Natural killer cell (primary cell): ENCODE measurements around the gene SEH1L. TPM values are rescaled to one million over a fixed set of nuclear protein-coding genes. Genes with fewer than 3 reads are reported as not detected.
A peak's percentile ranks its signal among the peaks of the same experiment; 100 is the strongest.

Experiments
- ATAC-seq, 3 donors: fragments of 150-1000 bp in 2 of 3; fragments of 200-7000 bp in 1 of 3; cut with Tn5 transposase; 1 replicate in 1 of 3; 2 replicates in 2 of 3; pipeline ENCODE4 v1.10.0; 2021; ENCODE audit warnings: mild to moderate bottlenecking in 2 of 3, moderate library complexity in 2 of 3
- DNase-seq, 2 donors: peaks; one replicate each; pipeline versions ENCODE4 v3.0.0 to v3.0.0-alpha.2; 2013 to 2021; ENCODE audit warnings: mixed read lengths in 1 of 2
- H3K27ac ChIP-seq: one replicate; pipeline ENCODE4 v1.5.1; 2013; ENCODE audit warnings: mild to moderate bottlenecking, low read length
- H3K27me3 ChIP-seq: one replicate; pipeline ENCODE4 v1.6.1; 2013; ENCODE audit warnings: low read length; ENCODE audit not compliant: control insufficient read depth, insufficient read depth
- H3K36me3 ChIP-seq: one replicate; pipeline ENCODE4 v1.6.1; 2013; ENCODE audit warnings: low read length; ENCODE audit not compliant: control insufficient read depth, insufficient read depth
- H3K4me1 ChIP-seq: one replicate; pipeline ENCODE4 v1.6.1; 2013; ENCODE audit warnings: low read length; ENCODE audit not compliant: control insufficient read depth, insufficient read depth
- H3K4me3 ChIP-seq: one replicate; pipeline ENCODE4 v1.5.1; 2013; ENCODE audit warnings: low read length
- H3K9me3 ChIP-seq: one replicate; pipeline ENCODE4 v1.6.1; 2013; ENCODE audit warnings: low read length; ENCODE audit not compliant: control insufficient read depth, insufficient read depth
- H3K27ac Mint-ChIP-seq, 2 donors: one replicate each; pipeline ENCODE4 v1.8.0; 2022; ENCODE audit warnings: mild to moderate bottlenecking in 2 of 2, mixed read lengths in 2 of 2, moderate library complexity in 1 of 2
- H3K27me3 Mint-ChIP-seq, 2 donors: one replicate each; pipeline ENCODE4 v1.8.0; 2022; ENCODE audit warnings: low read depth in 2 of 2, mixed read lengths in 2 of 2
- H3K36me3 Mint-ChIP-seq: one replicate; pipeline ENCODE4 v1.8.0; 2022; ENCODE audit warnings: mixed read lengths
- H3K4me1 Mint-ChIP-seq, 2 donors: one replicate each; pipeline ENCODE4 v1.8.0; 2022; ENCODE audit warnings: mixed read lengths in 2 of 2
- H3K4me3 Mint-ChIP-seq: one replicate; pipeline ENCODE4 v1.8.0; 2022; ENCODE audit warnings: mild to moderate bottlenecking, moderate library complexity, mixed read lengths
- H3K9me3 Mint-ChIP-seq, 2 donors: one replicate each; pipeline ENCODE4 v1.8.0; 2022; ENCODE audit warnings: mixed read lengths in 2 of 2
- CTCF ChIP-seq: fragments of 200-600 bp; IDR thresholded peaks from one replicate; pipeline ENCODE4 v1.8.0; 2022; ENCODE audit warnings: antibody characterized with exemption
- WGBS: methylation state at CpG from one replicate; pipeline ENCODE4 v1.1.7; 2013; ENCODE audit warnings: missing lambda C conversion rate; ENCODE audit not compliant: insufficient coverage; 5-methylcytosine and 5-hydroxymethylcytosine counted together
- intact Hi-C: fragments of 100-400 bp; cut with micrococcal nuclease; formaldehyde crosslinking; loops from one replicate; pipeline ENCODE4 v1.14.2; 2022
- total RNA-seq, 4 donors: library from RNA; stranded (reverse); fragments of 120-200 nt in 1 of 4; gene quantifications; one replicate each; pipeline versions ENCODE4 v1.2.3 to v1.2.4, GENCODE V29; 2013 to 2022

SEH1L gene
- total RNA-seq, 3 donors from 2014 or later (not counting 1 experiment from before 2014, with no cell fraction given), result 24.5 to 28.4 (median 26.5) TPM

GRCh38 chr18:12933327-12933726 is 14.5 kb upstream of the SEH1L start:
- H3K4me3 Mint-ChIP-seq, result no peak overlapping the region
- ATAC-seq (no peak), DNase-seq (no peak)
- H3K9me3 Mint-ChIP-seq, result no peaks in the 10 kb centered on the region
- no peaks in the 10 kb centered on the region for H3K27me3 ChIP-seq
- TF ChIP-seq CTCF, result no peak
- no peak overlapping the region for H3K27ac Mint-ChIP-seq
- H3K27me3 Mint-ChIP-seq, result peaks cover 38 to 52% of the 10 kb centered on the region in 2 donors
- peaks cover 25% of the 10 kb centered on the region for H3K4me1 ChIP-seq
- H3K36me3 Mint-ChIP-seq, result no peaks in the 10 kb centered on the region
- no peak overlapping the region for H3K4me3 ChIP-seq
- H3K4me1 Mint-ChIP-seq, result peaks cover 26 to 38% of the 10 kb centered on the region in 2 donors
- H3K27ac ChIP-seq, result no peak overlapping the region
- no peaks in the 10 kb centered on the region for H3K36me3 ChIP-seq
- no peaks in the 10 kb centered on the region for H3K9me3 ChIP-seq
- intact Hi-C loops, result loop anchor here (5.0 kb wide), 1 partner anchor 541 kb away; no protein-coding TSS in a partner anchor

GRCh38 chr18:12934454-12935071 is 13.2 kb upstream of the SEH1L start:
- peak; percentile 76 to 91 for DNase-seq
- Mint-ChIP-seq H3K27ac (peak overlapping the region in 1 of 2 donors; percentile 7), H3K36me3 (no peaks in the 10 kb centered on the region), H3K4me1 (peaks cover 19 to 27% of the 10 kb centered on the region in 2 donors), H3K4me3 (peak overlapping the region; percentile 7), H3K9me3 (no peaks in the 10 kb centered on the region), H3K27me3 (peaks cover 38 to 47% of the 10 kb centered on the region in 2 donors)
- intact Hi-C loops, result loop anchor here (1.0 to 5.0 kb wide), 4 partner anchors 40 to 542 kb away; no protein-coding TSS in a partner anchor
- no peak overlapping the region for H3K4me3 ChIP-seq
- no peak overlapping the region for H3K27ac ChIP-seq
- peak; percentile 82 to 89 (median 86) for ATAC-seq
- H3K9me3 ChIP-seq, result no peaks in the 10 kb centered on the region
- peak; percentile 97 for TF ChIP-seq CTCF
- peaks cover 16% of the 10 kb centered on the region for H3K4me1 ChIP-seq
- H3K36me3 ChIP-seq, result no peaks in the 10 kb centered on the region
- WGBS, result 28% methylated on average over 11 of the region's 11 CpGs
- no peaks in the 10 kb centered on the region for H3K27me3 ChIP-seq

- ATAC-seq (no peak), DNase-seq (no peak)
- Mint-ChIP-seq H3K4me1 (peaks cover 6% of the 10 kb centered on the region in 2 donors), H3K27me3 (peaks cover 10 to 18% of the 10 kb centered on the region in 2 donors), H3K36me3 (no peaks in the 10 kb centered on the region), H3K9me3 (no peaks in the 10 kb centered on the region), H3K27ac (no peak overlapping the region), H3K4me3 (no peak overlapping the region)
- H3K27me3 ChIP-seq, result no peaks in the 10 kb centered on the region
- H3K27ac ChIP-seq, result no peak overlapping the region
- H3K4me3 ChIP-seq, result no peak overlapping the region
- peaks cover 5% of the 10 kb centered on the region for H3K4me1 ChIP-seq
- no peaks in the 10 kb centered on the region for H3K36me3 ChIP-seq
- no peak for TF ChIP-seq CTCF
- no peaks in the 10 kb centered on the region for H3K9me3 ChIP-seq
- intact Hi-C loops, result no loop called here
- whole genome bisulfite sequencing, result 89% methylated on average over 2 of the region's 2 CpGs
Observed at GRCh38 chr18:12939162-12939561, 8.6 kb upstream of the SEH1L start.

GRCh38 chr18:12943215-12943614 is 4.6 kb upstream of the SEH1L start:
- Mint-ChIP-seq H3K27me3 (no peaks in the 10 kb centered on the region), H3K27ac (no peak overlapping the region), H3K9me3 (no peaks in the 10 kb centered on the region), H3K4me1 (peaks cover 11 to 16% of the 10 kb centered on the region in 2 donors), H3K4me3 (no peak overlapping the region), H3K36me3 (no peaks in the 10 kb centered on the region)
- Histone ChIP-seq H3K27ac (no peak overlapping the region), H3K9me3 (no peaks in the 10 kb centered on the region), H3K4me3 (no peak overlapping the region), H3K4me1 (peaks cover 9% of the 10 kb centered on the region), H3K27me3 (no peaks in the 10 kb centered on the region), H3K36me3 (no peaks in the 10 kb centered on the region)
- intact Hi-C loops, result no loop called here
- no peak for ATAC-seq
- no peak for DNase-seq
- 87% methylated on average over 2 of the region's 4 CpGs for WGBS
- no peak for TF ChIP-seq CTCF
